ENCODE results near the gene A2ML1.

The A2ML1 gene

GRCh38 chr12:8779862-8780261, 42.6 kb upstream of the A2ML1 start:
- H3K36me3 ChIP-seq (ENCODE audit: control insufficient read depth, low read length), result peaks cover 39% of the 10 kb centered on the region
- TF ChIP-seq CTCF (IDR thresholded peaks at IDR 0.05; ENCODE audit: low read depth, low read length, poor library complexity, severe bottlenecking) (no peak), EZH2phosphoT487 (IDR thresholded peaks at IDR 0.05; ENCODE audit: borderline replicate concordance, low read length) (no peak)
- H3K9me3 ChIP-seq (ENCODE audit: control insufficient read depth, insufficient read depth, low read length), result no peaks in the 10 kb centered on the region

GRCh38 chr12:8780389-8780788, 42.0 kb upstream of the A2ML1 start:
- H3K4me2 ChIP-seq (ENCODE audit: low read length), result no peak overlapping the region
- no peak overlapping the region for H3K27ac ChIP-seq (ENCODE audit: low read depth, low read length)
- H3F3A ChIP-seq (ENCODE audit: control insufficient read depth, insufficient read depth), result peaks cover 4% of the 10 kb centered on the region; the same call in 1 of the 2 replicates
- H3K36me3 ChIP-seq (ENCODE audit: control insufficient read depth, low read length), result peaks cover 34% of the 10 kb centered on the region
- no peaks in the 10 kb centered on the region for H3K9me2 ChIP-seq (replicated peaks; ENCODE audit: control insufficient read depth, low read length)
- H3K9me3 ChIP-seq (ENCODE audit: control insufficient read depth, insufficient read depth, low read length), result no peaks in the 10 kb centered on the region
- no peak overlapping the region for H3K4me3 ChIP-seq (ENCODE audit: low read length)
- H3K4me1 ChIP-seq (ENCODE audit: control insufficient read depth, low read length), result no peaks in the 10 kb centered on the region
- no peaks in the 10 kb centered on the region for H3K79me2 ChIP-seq (ENCODE audit: control insufficient read depth, low read length)
- TF ChIP-seq CTCF (IDR thresholded peaks at IDR 0.05; ENCODE audit: low read depth, low read length, poor library complexity, severe bottlenecking), result peak; percentile 22
- no peak for TF ChIP-seq EZH2phosphoT487 (IDR thresholded peaks at IDR 0.05; ENCODE audit: borderline replicate concordance, low read length)
- no peaks in the 10 kb centered on the region for H4K20me1 ChIP-seq (ENCODE audit: control insufficient read depth, insufficient read depth, low read depth, low read length)
- no peaks in the 10 kb centered on the region for H3K27me3 ChIP-seq (ENCODE audit: control insufficient read depth, low read length)

More at GRCh38 chr12:8779862-8780261, 42.6 kb upstream of the A2ML1 start:
- Histone ChIP-seq H4K20me1 (ENCODE audit: control insufficient read depth, insufficient read depth, low read depth, low read length) (no peaks in the 10 kb centered on the region), H3K4me1 (ENCODE audit: control insufficient read depth, low read length) (no peaks in the 10 kb centered on the region), H3K27ac (ENCODE audit: low read depth, low read length) (no peak overlapping the region), H3K4me3 (ENCODE audit: low read length) (no peak overlapping the region), H3K79me2 (ENCODE audit: control insufficient read depth, low read length) (no peaks in the 10 kb centered on the region), H3K4me2 (ENCODE audit: low read length) (no peak overlapping the region), H3K9me2 (replicated peaks; ENCODE audit: control insufficient read depth, low read length) (no peaks in the 10 kb centered on the region), H3K27me3 (ENCODE audit: control insufficient read depth, low read length) (no peaks in the 10 kb centered on the region), H3F3A (ENCODE audit: control insufficient read depth, insufficient read depth) (peaks cover 4% of the 10 kb centered on the region; the same call in 1 of the 2 replicates)

GRCh38 chr12:8781381-8782127, 40.9 kb upstream of the A2ML1 start:
- Histone ChIP-seq H3F3A (ENCODE audit: control insufficient read depth, insufficient read depth) (peaks cover 4% of the 10 kb centered on the region; the same call in 1 of the 2 replicates), H3K27me3 (ENCODE audit: control insufficient read depth, low read length) (no peaks in the 10 kb centered on the region), H3K4me3 (ENCODE audit: low read length) (no peak overlapping the region), H3K9me2 (replicated peaks; ENCODE audit: control insufficient read depth, low read length) (no peaks in the 10 kb centered on the region), H3K4me2 (ENCODE audit: low read length) (no peak overlapping the region), H3K36me3 (ENCODE audit: control insufficient read depth, low read length) (peaks cover 30% of the 10 kb centered on the region), H3K4me1 (ENCODE audit: control insufficient read depth, low read length) (no peaks in the 10 kb centered on the region), H3K27ac (ENCODE audit: low read depth, low read length) (no peak overlapping the region), H3K79me2 (ENCODE audit: control insufficient read depth, low read length) (no peaks in the 10 kb centered on the region), H4K20me1 (ENCODE audit: control insufficient read depth, insufficient read depth, low read depth, low read length) (no peaks in the 10 kb centered on the region), H3K9me3 (ENCODE audit: control insufficient read depth, insufficient read depth, low read length) (no peaks in the 10 kb centered on the region)
- no peak for TF ChIP-seq CTCF (IDR thresholded peaks at IDR 0.05; ENCODE audit: low read depth, low read length, poor library complexity, severe bottlenecking)
- no peak for TF ChIP-seq EZH2phosphoT487 (IDR thresholded peaks at IDR 0.05; ENCODE audit: borderline replicate concordance, low read length)
